22Rv1 (cell line): ENCODE data around the gene TTC31.

ENCODE experiments used
- ZFX ChIP-seq: fragments of 450-650 bp; IDR thresholded peaks from 2 replicates; pipeline ENCODE4 v1.6.1; 2017; ENCODE audit warnings: antibody characterized with exemption, borderline replicate concordance
- TF ChIP-seq, protein P1 (sequence below): fragments of 450-650 bp; IDR thresholded peaks from 2 replicates; pipeline ENCODE4 v1.5.1; 2017; ENCODE audit warnings: mild to moderate bottlenecking

DNA sequence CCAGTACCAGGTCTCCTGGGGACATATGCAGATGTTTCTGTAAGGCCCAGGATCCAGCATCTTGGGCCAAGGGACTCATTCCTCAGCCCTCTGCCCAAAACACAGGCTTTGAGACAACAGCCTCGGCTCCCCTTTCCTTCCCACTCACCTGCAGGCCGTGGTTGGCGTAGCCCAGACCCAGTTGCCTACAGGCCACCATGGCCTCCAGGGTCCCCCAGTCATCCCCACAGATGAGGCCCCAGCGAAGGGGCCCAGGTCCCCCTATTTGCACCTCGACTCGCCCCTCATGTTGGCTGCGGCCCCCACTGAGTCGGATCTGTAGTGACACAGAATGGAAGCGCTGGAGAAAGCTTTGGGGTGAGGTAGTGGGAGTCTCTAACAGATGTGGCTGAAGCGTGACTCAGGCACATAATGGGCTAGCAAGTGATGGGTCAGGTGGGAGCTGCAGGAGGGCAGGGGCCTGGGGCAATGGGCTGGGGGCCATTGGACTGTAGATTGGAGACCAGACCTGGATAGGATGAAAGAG lies 52.6 kb downstream of the TTC31 start:
- TF ChIP-seq, protein P1, sequence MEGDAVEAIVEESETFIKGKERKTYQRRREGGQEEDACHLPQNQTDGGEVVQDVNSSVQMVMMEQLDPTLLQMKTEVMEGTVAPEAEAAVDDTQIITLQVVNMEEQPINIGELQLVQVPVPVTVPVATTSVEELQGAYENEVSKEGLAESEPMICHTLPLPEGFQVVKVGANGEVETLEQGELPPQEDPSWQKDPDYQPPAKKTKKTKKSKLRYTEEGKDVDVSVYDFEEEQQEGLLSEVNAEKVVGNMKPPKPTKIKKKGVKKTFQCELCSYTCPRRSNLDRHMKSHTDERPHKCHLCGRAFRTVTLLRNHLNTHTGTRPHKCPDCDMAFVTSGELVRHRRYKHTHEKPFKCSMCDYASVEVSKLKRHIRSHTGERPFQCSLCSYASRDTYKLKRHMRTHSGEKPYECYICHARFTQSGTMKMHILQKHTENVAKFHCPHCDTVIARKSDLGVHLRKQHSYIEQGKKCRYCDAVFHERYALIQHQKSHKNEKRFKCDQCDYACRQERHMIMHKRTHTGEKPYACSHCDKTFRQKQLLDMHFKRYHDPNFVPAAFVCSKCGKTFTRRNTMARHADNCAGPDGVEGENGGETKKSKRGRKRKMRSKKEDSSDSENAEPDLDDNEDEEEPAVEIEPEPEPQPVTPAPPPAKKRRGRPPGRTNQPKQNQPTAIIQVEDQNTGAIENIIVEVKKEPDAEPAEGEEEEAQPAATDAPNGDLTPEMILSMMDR: no peak
- no peak for TF ChIP-seq ZFX
